ENCODE results near the gene CDK14.

DNA sequence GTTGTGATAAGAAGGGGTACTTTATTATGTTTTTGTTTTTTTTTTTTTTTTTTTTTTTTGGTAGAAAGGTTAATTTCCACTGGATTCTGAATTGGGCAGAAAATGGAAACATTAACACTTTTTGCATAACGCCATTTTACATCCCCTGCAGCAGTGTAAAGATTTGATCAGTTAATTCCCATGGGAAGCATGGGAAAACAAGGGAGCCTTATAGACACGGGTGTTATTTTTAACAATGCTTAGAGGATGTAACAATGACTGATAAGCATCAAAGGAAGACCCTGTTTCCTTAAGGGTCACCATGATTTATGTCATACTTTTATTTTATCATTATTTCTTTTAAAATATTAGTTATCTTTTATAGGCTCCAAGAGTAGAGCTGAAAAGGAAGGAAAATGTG is 140.2 kb downstream of the CDK14 start:
- TF ChIP-seq EZH2 (IDR thresholded peaks at IDR 0.05; ENCODE audit: low read length, missing control alignments): no peak
- TF ChIP-seq, protein P1, sequence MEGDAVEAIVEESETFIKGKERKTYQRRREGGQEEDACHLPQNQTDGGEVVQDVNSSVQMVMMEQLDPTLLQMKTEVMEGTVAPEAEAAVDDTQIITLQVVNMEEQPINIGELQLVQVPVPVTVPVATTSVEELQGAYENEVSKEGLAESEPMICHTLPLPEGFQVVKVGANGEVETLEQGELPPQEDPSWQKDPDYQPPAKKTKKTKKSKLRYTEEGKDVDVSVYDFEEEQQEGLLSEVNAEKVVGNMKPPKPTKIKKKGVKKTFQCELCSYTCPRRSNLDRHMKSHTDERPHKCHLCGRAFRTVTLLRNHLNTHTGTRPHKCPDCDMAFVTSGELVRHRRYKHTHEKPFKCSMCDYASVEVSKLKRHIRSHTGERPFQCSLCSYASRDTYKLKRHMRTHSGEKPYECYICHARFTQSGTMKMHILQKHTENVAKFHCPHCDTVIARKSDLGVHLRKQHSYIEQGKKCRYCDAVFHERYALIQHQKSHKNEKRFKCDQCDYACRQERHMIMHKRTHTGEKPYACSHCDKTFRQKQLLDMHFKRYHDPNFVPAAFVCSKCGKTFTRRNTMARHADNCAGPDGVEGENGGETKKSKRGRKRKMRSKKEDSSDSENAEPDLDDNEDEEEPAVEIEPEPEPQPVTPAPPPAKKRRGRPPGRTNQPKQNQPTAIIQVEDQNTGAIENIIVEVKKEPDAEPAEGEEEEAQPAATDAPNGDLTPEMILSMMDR (conservative IDR thresholded peaks at IDR 0.05 in 1 of 2, IDR thresholded peaks at IDR 0.05 in 1 of 2; ENCODE audit: low read depth in 1 of 2, low read length in 2 of 2): no peak

Data from fibroblast of lung (primary cell).